HG03439 (cell line): Measurements from ENCODE around the gene MTFR2.

Experiments used
- ATAC-seq: cut with Tn5 transposase; IDR thresholded peaks from one replicate; pipeline ENCODE4 v1.9.1; 2021; ENCODE audit warnings: mild to moderate bottlenecking, moderate library complexity; ENCODE audit not compliant: unreplicated experiment

Gene MTFR2

GRCh38 chr6:136189104-136189503 is 61.0 kb downstream of the MTFR2 start:
- no peak for ATAC-seq

GRCh38 chr6:136188486-136188885 is 61.6 kb downstream of the MTFR2 start:
- no peak for ATAC-seq

- no peak for ATAC-seq
Measured at GRCh38 chr6:136186363-136186762, 63.7 kb downstream of the MTFR2 start.

- ATAC-seq: no peak
Measured at GRCh38 chr6:136184738-136185137, 65.4 kb downstream of the MTFR2 start.

GRCh38 chr6:136181861-136182260 is 68.2 kb downstream of the MTFR2 start:
- ATAC-seq: no peak

- no peak for ATAC-seq
Measured at GRCh38 chr6:136181512-136181833, 68.6 kb downstream of the MTFR2 start.
